AG04449 (cell line): ENCODE data around the gene PLN.

Source experiments
- CTCF ChIA-PET: fragments of 350-600 bp; formaldehyde crosslinking; extraction: SDS; loops from one replicate; lab custom pipeline; 2021; ENCODE audit warnings: antibody characterized with exemption; lab: Yijun Ruan, JAX
- POLR2A ChIA-PET: fragments of 400-600, 350-600 bp; formaldehyde crosslinking; extraction: SDS; loops from one replicate; lab custom pipeline; 2020; ENCODE audit warnings: antibody characterized with exemption, inconsistent platforms; lab: Yijun Ruan, JAX
- DNase-seq: peaks from one replicate; pipeline ENCODE4 v3.0.0-alpha.2; 2010; ENCODE audit warnings: low read depth, low spot score
- H3K4me3 ChIP-seq: 2 replicates; pipeline ENCODE4 v1.5.1; 2011; ENCODE audit warnings: low read depth, mild to moderate bottlenecking, control low read depth, low read length
- CTCF ChIP-seq: IDR thresholded peaks from one replicate; pipeline ENCODE4 v1.5.1; 2011; ENCODE audit warnings: mild to moderate bottlenecking, moderate library complexity, low read length, control low read depth, inconsistent platforms; ENCODE audit not compliant: insufficient read depth; ENCODE audit errors: missing control alignments

PLN gene

DNA sequence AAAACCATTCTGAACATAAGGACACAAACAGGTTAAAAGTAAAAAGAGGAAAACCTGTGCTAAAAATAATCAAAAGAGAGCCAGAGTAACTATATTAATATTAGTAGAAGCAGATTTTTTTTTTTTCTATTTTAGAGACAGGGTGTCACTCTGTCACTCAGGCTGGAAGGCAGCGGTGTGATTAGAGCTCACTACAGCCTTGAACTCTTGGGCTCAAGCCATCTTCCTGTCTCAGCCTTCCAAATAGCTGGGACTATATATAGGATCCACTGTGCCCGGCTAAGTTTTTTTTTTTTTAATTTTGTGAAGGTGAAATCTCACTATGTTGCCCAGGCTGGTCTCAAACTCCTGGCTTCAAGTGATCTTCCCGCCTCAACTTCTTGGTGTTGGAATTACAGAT is 33.4 kb upstream of the PLN start:
- TF ChIP-seq CTCF, result no peak
- CTCF ChIA-PET, result no interaction called here
- H3K4me3 ChIP-seq, result no peak overlapping the region
- no peak for DNase-seq
- POLR2A ChIA-PET, result no interaction called here

DNA sequence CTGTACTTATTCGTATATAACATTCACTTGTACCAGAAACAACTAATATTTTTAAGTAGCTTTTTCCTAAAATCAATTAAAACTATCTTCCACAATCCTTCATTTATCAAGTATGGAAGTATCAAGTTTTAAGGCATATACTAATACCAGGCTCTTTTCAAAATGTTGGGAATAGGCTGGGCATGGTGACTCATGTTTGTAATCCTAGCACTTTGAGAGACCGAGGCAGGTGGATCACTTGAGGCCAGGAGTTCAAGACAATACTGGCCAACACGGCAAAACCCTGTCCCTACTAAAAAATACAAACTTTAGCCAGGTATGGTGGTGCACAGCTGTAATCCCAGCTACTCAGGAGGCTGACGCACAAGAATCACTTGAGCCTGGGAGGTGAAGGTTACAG is 25.7 kb upstream of the PLN start:
- no peak for DNase-seq
- no peak overlapping the region for H3K4me3 ChIP-seq
- TF ChIP-seq CTCF, result no peak
- CTCF ChIA-PET, result interaction anchor here (0.9 to 1.3 kb wide), 4 partner anchors 8 to 238 kb away, joined by 3 to 5 read pairs (median 3); partner anchors contain the start of gene PLN
- POLR2A ChIA-PET, result no interaction called here

GRCh38 chr6:118523216-118523615 is 24.9 kb upstream of the PLN start:
- CTCF ChIA-PET, result no interaction called here
- POLR2A ChIA-PET, result no interaction called here
- TF ChIP-seq CTCF, result no peak
- no peak overlapping the region for H3K4me3 ChIP-seq
- DNase-seq, result no peak

DNA sequence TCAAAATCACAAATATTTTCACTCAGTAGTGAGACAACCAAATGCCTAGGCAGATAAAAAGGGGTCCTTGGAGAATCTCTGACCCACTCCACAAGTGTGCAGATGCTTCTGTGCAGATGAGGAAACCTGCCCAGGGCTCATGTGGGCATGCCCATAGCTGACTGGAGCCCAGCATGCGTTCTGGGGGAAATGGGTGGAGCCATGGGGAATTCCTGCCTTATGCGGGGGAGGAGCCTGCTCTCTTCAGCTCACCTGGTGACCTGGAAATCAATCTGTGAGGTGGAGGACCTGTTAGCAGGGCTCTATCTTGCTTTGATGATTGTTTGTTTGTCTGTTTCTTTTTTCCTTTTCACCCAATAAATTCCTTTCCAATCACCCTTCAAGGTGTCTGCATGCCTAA is 23.4 kb upstream of the PLN start:
- no peak overlapping the region for H3K4me3 ChIP-seq
- DNase-seq, result no peak
- POLR2A ChIA-PET, result no interaction called here
- CTCF ChIA-PET, result no interaction called here
- TF ChIP-seq CTCF, result no peak

- no peak for DNase-seq
- H3K4me3 ChIP-seq, result no peak overlapping the region
- ChIA-PET CTCF (interaction anchor here (1.4 kb wide), 1 partner anchor 241 kb away, joined by 4 read pairs; no protein-coding TSS in a partner anchor), POLR2A (no interaction called here)
- TF ChIP-seq CTCF, result no peak
These were observed 21.9 kb upstream of the PLN start for GRCh38 chr6:118525913-118526780.

GRCh38 chr6:118528129-118528528 is 20.0 kb upstream of the PLN start:
- TF ChIP-seq CTCF, result no peak
- ChIA-PET CTCF (no interaction called here), POLR2A (no interaction called here)
- no peak for DNase-seq
- H3K4me3 ChIP-seq, result no peak overlapping the region
